B cell (primary cell): ENCODE results near the gene BOC.

ENCODE experiments used
- EZH2 ChIP-seq: IDR thresholded peaks from 2 replicates; pipeline ENCODE4 v1.6.1; 2012; ENCODE audit warnings: borderline replicate concordance, low read depth, mild to moderate bottlenecking, moderate library complexity, low read length; ENCODE audit not compliant: insufficient read depth, poor library complexity, severe bottlenecking
- TF ChIP-seq, protein P1 (sequence below): fragments of 200-600 bp; IDR thresholded peaks from one replicate; pipeline ENCODE4 v1.8.0; 2022; ENCODE audit warnings: antibody characterized with exemption, mild to moderate bottlenecking

DNA sequence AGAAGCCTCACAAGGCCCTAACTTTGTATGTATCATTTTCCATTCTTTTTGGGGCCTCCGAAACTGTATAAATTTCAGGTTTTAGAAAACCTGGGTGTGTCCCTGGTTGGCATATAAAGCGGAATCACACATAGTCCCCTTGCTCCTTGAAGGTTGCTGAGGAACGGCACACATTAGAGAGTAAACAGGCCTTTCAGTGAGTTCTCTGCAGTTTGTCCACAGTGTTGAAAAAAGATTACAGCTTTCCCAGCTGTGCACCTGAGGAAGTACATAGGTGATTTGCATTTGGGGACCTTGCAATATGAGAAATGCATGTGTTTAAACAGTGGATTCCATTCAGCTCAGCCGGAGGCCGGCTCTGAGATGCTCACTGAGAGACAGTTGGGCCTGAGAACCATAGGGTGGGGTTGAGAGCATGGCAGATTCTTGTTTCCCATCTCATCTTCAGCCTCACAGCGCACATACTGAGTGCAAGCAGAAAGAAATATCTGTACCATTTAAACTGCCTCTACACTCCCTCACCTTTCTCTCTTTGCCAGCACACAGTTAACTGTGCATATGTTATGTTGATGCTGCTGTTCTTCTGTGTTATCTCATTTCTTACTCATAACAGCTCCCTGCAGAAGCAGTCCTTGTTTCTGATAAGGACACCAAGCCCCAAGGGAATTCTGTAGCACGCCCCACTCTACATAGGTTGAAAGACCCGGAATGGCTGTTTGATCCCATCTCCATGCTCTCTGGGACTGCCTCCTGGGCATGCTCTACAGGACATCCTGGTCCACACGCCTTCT, 60.4 kb downstream of the BOC start:
- TF ChIP-seq, protein P1, sequence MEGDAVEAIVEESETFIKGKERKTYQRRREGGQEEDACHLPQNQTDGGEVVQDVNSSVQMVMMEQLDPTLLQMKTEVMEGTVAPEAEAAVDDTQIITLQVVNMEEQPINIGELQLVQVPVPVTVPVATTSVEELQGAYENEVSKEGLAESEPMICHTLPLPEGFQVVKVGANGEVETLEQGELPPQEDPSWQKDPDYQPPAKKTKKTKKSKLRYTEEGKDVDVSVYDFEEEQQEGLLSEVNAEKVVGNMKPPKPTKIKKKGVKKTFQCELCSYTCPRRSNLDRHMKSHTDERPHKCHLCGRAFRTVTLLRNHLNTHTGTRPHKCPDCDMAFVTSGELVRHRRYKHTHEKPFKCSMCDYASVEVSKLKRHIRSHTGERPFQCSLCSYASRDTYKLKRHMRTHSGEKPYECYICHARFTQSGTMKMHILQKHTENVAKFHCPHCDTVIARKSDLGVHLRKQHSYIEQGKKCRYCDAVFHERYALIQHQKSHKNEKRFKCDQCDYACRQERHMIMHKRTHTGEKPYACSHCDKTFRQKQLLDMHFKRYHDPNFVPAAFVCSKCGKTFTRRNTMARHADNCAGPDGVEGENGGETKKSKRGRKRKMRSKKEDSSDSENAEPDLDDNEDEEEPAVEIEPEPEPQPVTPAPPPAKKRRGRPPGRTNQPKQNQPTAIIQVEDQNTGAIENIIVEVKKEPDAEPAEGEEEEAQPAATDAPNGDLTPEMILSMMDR, result no peak
- TF ChIP-seq EZH2, result no peak
